H1 (cell line): ENCODE data around the gene KIF25.

Experiments
- BACH1 ChIP-seq: IDR thresholded peaks from 2 replicates; pipeline ENCODE4 v1.6.1; 2012; ENCODE audit warnings: low read length, improper control_type of control experiment
- BCL11A ChIP-seq, 2 experiments: IDR thresholded peaks; one replicate each; pipeline ENCODE4 v1.6.1; 2011; ENCODE audit warnings: low read depth in 2 of 2, low read length in 2 of 2, mild to moderate bottlenecking in 2 of 2
- JUND ChIP-seq: IDR thresholded peaks from 2 replicates; pipeline ENCODE4 v1.6.1; 2011; ENCODE audit warnings: mild to moderate bottlenecking, improper control_type of control experiment, low read length
- POLR2AphosphoS5 ChIP-seq: IDR thresholded peaks from 2 replicates; pipeline ENCODE4 v1.6.1; 2011; ENCODE audit warnings: low read depth, low read length
- SIN3A ChIP-seq, 2 experiments: IDR thresholded peaks in 1 of 2; conservative IDR thresholded peaks in 1 of 2; 2 replicates each; pipeline ENCODE4 v1.6.1; 2011 to 2012; ENCODE audit warnings: low read length in 2 of 2, improper control_type of control experiment in 1 of 2, low read depth in 1 of 2, mild to moderate bottlenecking in 1 of 2
- YY1 ChIP-seq: IDR thresholded peaks from 2 replicates; pipeline ENCODE4 v1.6.1; 2011; ENCODE audit warnings: low read depth, mild to moderate bottlenecking, low read length

DNA sequence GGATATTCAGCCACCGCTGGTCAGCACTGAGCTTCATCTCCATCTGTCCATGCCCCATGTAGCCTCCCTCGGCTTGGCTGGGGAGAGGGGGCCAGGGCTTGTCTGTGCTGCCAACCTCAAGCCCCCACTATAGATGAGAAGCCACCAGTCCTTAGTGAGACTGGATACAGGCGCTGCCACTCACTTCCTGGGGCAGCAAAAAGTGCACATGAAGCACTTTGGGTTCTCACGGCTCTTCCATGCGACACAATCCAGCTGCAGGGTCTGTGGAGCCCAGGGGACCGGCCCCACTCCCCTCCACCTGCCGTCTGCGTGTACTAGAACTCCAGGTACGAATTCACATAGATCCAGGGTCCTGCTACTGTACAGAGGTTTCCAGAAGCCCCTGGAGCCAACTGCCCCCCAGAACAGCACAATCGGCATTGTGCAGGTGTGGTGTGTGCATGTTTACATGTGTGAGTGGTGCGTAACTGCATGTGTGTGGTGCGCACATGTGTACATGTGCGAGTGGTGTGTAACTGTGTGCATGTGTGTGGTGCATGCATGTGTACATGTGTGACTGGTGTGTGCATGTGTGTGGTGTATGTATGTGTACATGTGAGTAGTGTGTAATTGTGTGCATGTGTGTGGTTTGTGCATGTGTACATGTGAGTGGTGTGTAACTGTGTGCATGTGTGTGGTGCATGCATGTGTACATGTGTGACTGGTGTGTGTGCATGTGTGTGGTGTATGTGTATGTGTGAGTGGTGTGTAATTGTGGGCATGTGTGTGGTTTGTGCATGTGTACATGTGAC is 76.7 kb downstream of the KIF25 start:
- TF ChIP-seq JUND (no peak), YY1 (no peak), SIN3A (conservative IDR thresholded peaks at IDR 0.05 in 1 of 2, IDR thresholded peaks at IDR 0.05 in 1 of 2; ENCODE audit: low read depth in 1 of 2, low read length in 2 of 2) (no peak), BCL11A (IDR thresholded peaks at IDR 0.05; ENCODE audit: low read depth in 2 of 2, low read length in 2 of 2) (no peak), POLR2AphosphoS5 (no peak), BACH1 (no peak)
